Fibroblast of skin of back (primary cell): Measurements from ENCODE around the gene PTPRN2.
"Not testable (repeated sequence)": the region's sequence is repeated elsewhere in the genome, so short reads cannot be mapped to it uniquely, and the experiment has no call there.

ENCODE experiments used
- DNase-seq: peaks from one replicate; pipeline ENCODE4 v3.0.0-alpha.2; 2013

PTPRN2 gene

DNA sequence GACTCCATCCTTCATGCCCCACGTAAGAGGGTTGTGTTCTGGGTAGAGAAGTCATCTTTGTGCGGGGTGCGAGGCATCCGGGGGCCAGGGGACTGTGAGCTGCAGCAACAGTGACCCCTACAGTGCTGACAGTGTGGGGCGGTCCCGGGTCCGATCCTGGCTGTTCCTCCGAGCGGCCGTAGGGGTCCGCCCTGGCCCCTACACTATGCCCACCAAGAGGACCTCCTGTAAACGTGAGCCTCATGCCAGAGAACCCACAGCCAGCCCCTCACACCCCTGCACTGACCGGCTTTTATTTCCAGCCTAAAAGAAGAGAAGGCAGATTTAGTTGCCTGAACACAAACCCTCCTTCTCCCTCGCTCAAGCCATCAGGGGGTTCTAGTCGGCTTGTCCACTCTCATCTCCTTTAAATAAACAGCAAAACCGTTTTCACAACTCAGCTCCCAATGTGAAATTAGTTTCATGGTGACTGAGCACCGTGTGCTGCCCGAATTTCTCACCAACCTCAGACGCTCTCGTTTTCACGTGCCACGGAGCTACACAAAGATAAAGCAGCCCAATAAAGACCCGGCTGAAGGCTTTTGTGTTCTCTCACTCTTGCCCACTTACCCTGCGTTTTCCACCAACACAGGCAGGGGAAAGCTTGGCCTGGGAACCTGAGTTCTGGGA is 588.6 kb downstream of the PTPRN2 start:
- no peak for DNase-seq

DNA sequence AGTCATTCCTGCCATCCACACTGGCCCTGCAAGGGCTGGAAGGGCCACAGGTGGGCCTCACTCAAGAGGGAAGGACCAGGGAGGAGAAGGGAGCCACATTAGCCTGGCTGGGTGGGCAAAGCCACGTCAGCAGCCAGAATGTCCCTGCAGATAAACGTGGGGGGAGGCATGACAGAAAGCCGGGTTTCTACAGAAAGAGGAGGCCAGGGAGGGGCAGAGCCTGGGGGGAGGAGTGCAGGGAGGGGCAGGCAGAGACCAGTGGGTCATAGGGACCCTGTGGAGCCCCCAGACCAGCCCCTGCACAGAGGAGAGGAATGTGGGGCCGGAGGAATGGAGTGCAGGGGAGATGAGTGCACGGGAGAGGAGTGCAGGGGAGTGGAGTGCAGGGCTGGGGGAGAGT is 590.2 kb downstream of the PTPRN2 start:
- DNase-seq: no peak

- no peak for DNase-seq
Measured at GRCh38 chr7:157997080-157997440, 590.6 kb downstream of the PTPRN2 start.

DNA sequence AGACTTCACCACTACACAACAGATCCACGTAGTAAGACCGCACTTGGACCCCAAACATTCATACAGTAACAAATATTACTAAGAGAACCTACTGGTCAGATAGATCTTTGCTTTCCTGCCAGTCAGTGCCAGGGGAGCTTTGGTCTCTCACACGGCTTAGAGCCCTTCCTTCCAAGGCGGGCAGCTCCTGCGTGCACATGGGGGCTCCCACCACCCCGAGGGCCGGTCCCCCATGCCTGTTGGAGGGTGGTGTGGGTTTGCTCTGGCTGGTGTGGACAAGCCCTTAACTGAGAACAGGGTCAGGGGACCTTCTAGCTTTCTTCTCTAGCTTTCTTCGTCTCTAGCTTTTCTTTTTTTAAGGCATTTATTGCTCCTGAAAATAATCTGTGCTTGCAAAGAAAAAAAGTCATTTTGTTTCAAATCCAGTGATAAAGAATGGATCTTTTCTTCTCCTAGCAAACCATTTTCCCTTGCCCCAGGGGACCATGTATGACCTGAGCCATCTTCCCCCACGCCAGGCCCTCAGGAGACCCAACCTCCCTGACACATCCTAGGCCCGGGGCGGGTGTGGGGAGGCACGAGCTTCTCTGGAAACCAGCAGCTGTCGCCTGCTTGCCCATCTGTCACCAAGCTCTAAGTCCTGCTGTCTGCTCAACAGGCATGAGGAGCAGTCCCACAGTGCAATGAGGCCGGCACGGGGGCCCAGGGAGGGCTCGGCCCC is 591.1 kb downstream of the PTPRN2 start:
- DNase-seq: no peak

- no peak for DNase-seq
Measured at GRCh38 chr7:157995815-157996214, 591.8 kb downstream of the PTPRN2 start.

GRCh38 chr7:157994319-157994718 is 593.3 kb downstream of the PTPRN2 start:
- no peak for DNase-seq

GRCh38 chr7:157993406-157994105 is 594.1 kb downstream of the PTPRN2 start:
- no peak for DNase-seq

- no peak for DNase-seq
Measured at GRCh38 chr7:157992511-157993160, 595.0 kb downstream of the PTPRN2 start.

DNA sequence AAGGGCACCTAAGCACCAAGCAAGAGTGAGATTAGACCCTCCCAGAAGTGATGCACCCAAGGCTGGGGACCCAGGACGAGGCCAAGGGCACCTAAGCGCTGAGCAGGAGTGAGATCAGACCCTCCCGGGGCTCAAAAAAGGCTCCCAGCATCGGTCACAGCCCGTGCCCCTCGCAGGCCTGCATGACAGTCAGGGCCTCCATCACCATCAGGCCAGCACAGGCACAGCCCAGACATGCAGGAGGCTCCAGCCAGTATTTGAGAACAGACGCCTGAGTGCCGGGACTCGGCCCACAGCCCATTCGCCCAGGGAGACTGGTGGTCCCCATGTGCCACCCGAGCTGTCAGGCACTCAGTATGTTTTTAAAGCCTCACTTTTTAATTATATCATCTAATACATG is 595.9 kb downstream of the PTPRN2 start:
- no peak for DNase-seq

GRCh38 chr7:157991351-157991750 is 596.3 kb downstream of the PTPRN2 start:
- DNase-seq: no peak

DNA sequence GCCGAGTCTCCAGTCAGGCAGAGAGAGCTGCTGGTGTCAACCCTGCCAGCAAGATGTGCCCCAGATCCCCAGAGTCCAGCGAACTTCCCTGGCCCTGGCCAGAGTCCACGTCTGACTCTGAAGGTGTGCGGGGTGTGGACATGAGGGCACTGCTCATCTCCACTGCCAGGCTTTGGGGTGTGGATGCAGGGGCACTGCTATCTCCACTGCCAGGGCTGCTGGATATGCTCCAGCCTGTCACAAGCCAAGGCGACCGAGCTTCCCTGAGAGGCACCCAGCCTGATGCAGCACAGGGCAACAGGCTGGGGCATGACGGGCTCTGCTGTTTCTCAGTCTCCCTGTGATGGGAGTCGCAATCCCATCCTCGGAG is 596.8 kb downstream of the PTPRN2 start:
- no peak for DNase-seq

GRCh38 chr7:157990226-157990880 is 597.3 kb downstream of the PTPRN2 start:
- no peak for DNase-seq

DNA sequence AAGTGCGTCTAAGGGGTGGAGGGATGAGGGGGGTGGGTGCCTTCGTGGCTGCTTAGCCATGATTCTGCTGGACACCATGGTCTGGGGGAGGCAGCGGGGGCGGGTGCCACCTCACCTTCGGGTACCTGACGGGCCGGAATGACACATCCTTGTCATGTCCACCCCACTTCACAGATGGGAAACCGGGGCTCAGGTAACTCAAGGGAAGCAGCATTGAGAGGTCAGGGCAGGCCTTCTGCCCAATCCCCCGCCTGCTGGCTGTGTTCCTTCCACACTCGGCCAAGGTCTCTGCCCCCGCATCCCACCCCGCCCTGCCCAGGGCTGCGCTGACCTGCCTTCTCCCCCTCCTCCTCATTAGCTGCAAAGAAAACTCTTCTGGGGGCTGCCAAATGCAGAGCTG is 598.0 kb downstream of the PTPRN2 start:
- DNase-seq: no peak

DNA sequence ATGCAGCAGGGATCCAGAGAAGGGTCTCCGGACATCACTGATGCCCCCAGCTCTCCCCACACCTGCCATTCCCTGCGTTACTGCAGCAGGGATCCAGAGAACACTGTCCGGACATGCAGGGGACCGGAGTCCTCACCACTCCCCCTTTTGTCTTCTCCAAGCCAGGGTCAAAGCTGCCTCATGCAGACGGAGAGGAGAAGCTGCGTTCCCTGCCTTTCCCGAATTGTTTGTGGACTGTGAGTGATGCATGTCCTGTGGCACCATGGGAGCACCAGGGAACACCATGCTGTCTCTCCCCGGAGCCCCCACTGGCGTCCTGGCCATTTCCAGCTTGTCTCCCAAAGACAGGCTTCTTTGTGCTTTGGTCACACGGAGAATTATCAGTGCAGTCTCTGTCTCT is 599.7 kb downstream of the PTPRN2 start:
- no peak for DNase-seq

GRCh38 chr7:157986051-157986450 is 601.6 kb downstream of the PTPRN2 start:
- DNase-seq: no peak

GRCh38 chr7:157985636-157986035 is 602.0 kb downstream of the PTPRN2 start:
- DNase-seq: no peak

DNA sequence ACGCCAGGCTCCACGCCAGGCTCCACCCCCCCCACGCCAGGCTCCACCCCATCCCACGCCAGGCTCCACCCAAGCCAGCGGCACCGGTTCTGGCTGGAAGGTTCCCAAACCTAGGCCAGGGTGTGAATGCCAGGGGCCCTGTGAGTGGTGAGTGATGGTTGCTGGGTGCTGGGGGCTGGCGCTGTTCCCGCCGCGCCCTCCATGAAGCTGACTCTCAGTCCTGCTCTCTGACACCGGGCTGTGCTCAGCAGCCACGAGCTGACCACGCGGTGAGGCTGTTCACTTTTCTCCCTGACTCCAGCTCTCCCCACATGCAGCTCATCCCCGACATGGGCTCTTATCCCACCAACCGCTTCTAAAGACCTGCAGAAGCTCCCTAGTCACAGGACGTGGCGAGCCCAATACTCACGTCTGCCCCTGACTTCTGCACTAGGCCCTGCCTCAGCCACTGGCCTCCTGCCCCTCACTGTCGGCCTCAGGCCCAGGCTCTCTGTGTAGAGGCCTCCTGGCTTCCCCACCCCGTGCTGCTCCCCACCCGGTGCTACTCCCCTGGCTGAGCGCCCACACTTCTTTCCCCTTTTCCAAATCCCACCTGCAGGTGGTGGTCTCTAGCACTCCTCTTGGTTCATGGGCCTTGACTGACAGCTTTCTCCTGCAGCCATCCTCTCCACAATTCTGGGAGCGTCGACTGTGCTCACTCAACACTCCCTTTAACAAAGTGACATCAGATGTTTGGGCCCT is 603.0 kb downstream of the PTPRN2 start:
- no peak for DNase-seq

GRCh38 chr7:157983502-157984422 is 603.9 kb downstream of the PTPRN2 start:
- no peak for DNase-seq

- DNase-seq: no peak
Measured at GRCh38 chr7:157981778-157982177, 605.8 kb downstream of the PTPRN2 start.

DNA sequence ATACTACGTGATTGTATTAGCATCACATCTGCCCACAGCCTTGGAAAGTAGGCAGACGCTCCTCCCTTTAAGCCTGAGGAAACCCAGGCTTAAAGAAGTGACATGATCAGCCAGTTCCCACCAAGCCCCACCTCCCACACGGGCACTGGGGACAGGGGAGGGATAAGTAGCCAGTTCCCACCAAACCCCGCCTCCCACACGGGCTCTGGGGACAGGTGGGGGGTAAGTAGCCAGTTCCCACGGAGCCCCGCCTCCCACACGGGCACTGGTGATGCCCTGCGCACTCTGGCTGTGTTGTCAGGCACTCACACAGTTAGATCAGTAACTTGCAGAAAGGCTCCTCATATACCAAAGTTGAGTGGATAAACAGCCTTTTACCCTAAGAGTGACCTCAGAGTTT is 606.8 kb downstream of the PTPRN2 start:
- DNase-seq: no peak

DNA sequence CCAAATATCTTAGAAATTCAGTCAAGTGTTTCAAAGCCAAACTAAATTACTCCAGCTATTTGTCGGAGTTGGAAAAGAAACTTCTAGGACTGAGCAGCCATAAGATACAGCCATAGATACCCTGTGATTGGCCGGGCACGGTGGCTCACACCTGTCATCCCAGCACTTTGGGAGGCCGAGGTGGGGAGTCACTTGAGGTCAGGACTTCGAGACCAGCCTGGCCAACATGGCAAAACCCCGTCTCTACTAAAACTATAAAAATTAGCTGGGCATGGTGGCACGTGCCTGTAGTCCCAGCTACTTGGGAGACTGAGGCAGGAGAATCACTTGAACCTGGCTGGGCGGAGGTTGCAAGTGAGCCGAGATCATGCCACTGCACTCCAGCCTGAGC is 607.3 kb downstream of the PTPRN2 start:
- DNase-seq: not testable (repeated sequence)
